CD4-positive, alpha-beta T cell (primary cell): Measurements from ENCODE around the gene PTX3. TPM values are rescaled to one million over a fixed set of nuclear protein-coding genes. Genes with fewer than 3 reads are reported as not detected.

ENCODE experiments used
- ATAC-seq: fragments of 200-7000 bp; cut with Tn5 transposase; one replicate; pipeline ENCODE4 v1.10.0; 2022; ENCODE audit warnings: mild to moderate bottlenecking; ENCODE audit not compliant: poor library complexity
- CTCF ChIA-PET: fragments of 350-600 bp; sonication (Branson Sonifier 250); formaldehyde crosslinking; loops from one replicate; lab custom pipeline; 2021; ENCODE audit warnings: antibody characterized with exemption, inconsistent platforms; lab: Charles Lee
- POLR2A ChIA-PET: fragments of 350-600 bp; sonication (Branson Sonifier 250); formaldehyde crosslinking; loops from one replicate; lab custom pipeline; 2021; ENCODE audit warnings: antibody characterized with exemption, inconsistent platforms; lab: Charles Lee
- DNase-seq, 14 experiments: peaks; one replicate each; pipeline ENCODE4 v3.0.0-alpha.2; 2013 to 2020; ENCODE audit warnings: mixed read lengths in 2 of 14
- H3K27ac ChIP-seq, 2 donors: one replicate each; pipeline versions ENCODE4 v1.5.1 to v1.7.0; 2013; ENCODE audit warnings: low read length in 2 of 2, low read depth in 1 of 2, mild to moderate bottlenecking in 1 of 2
- H3K27me3 ChIP-seq, 2 experiments: 1 replicate in 1 of 2; 2 replicates in 1 of 2; pipeline versions ENCODE4 v1.6.1 to v1.7.0; 2013; ENCODE audit warnings: low read length in 2 of 2, control low read depth in 1 of 2, mild to moderate bottlenecking in 1 of 2, moderate library complexity in 1 of 2; ENCODE audit not compliant: insufficient read depth in 2 of 2, control insufficient read depth in 1 of 2
- H3K36me3 ChIP-seq: one replicate; pipeline ENCODE4 v1.6.1; 2013; ENCODE audit warnings: low read length, control low read depth; ENCODE audit not compliant: insufficient read depth
- H3K4me1 ChIP-seq: one replicate; pipeline ENCODE4 v1.6.1; 2013; ENCODE audit warnings: low read length, control low read depth; ENCODE audit not compliant: insufficient read depth
- H3K4me3 ChIP-seq: one replicate; pipeline ENCODE4 v1.5.1; 2013; ENCODE audit warnings: mild to moderate bottlenecking, low read length, moderate library complexity
- H3K9me3 ChIP-seq, 2 experiments: 1 replicate in 1 of 2; 2 replicates in 1 of 2; pipeline versions ENCODE4 v1.6.1 to v1.7.0; 2013; ENCODE audit warnings: low read length in 2 of 2, mild to moderate bottlenecking in 2 of 2, control low read depth in 1 of 2, moderate library complexity in 1 of 2; ENCODE audit not compliant: control insufficient read depth in 1 of 2, insufficient read depth in 1 of 2
- H3K27ac Mint-ChIP-seq: one replicate; pipeline ENCODE4 v1.8.0; 2020; ENCODE audit warnings: mixed read lengths
- H3K27me3 Mint-ChIP-seq: one replicate; pipeline ENCODE4 v1.8.0; 2021; ENCODE audit warnings: mixed read lengths
- H3K36me3 Mint-ChIP-seq: one replicate; pipeline ENCODE4 v1.8.0; 2021; ENCODE audit warnings: low read depth, mixed read lengths
- H3K4me1 Mint-ChIP-seq: one replicate; pipeline ENCODE4 v1.8.0; 2021; ENCODE audit warnings: low read depth, mixed read lengths
- H3K4me3 Mint-ChIP-seq: one replicate; pipeline ENCODE4 v1.8.0; 2020; ENCODE audit warnings: mild to moderate bottlenecking, mixed read lengths
- H3K9me3 Mint-ChIP-seq: one replicate; pipeline ENCODE4 v1.8.0; 2020; ENCODE audit warnings: mixed read lengths
- CTCF ChIP-seq: fragments of 200-600 bp; IDR thresholded peaks from one replicate; pipeline ENCODE4 v1.8.0; 2022; ENCODE audit warnings: antibody characterized with exemption, mild to moderate bottlenecking
- intact Hi-C, 2 experiments: fragments of 100-400 bp; cut with DNase I in 1 of 2; cut with micrococcal nuclease in 1 of 2; formaldehyde crosslinking; loops; one replicate each; pipeline versions ENCODE4 v1.15.1 to v1.9.0; 2023 to 2025; cut with DNase I, micrococcal nuclease
- total RNA-seq, 174 experiments: library from RNA in 2 of 174; stranded (reverse) in 2 of 174; gene quantifications; one replicate each; pipeline ENCODE4 v1.2.3 and lab custom pipeline; 2021 to 2026

The PTX3 gene
- total RNA-seq, 2 experiments from 2014 or later: 0.16 to 0.34 TPM

- intact Hi-C loops: no loop called here
- Histone ChIP-seq H3K36me3 (no peaks in the 10 kb centered on the region), H3K27ac (no peak overlapping the region), H3K27me3 (no peaks in the 10 kb centered on the region), H3K9me3 (no peaks in the 10 kb centered on the region), H3K4me3 (no peak overlapping the region), H3K4me1 (no peaks in the 10 kb centered on the region)
- H3K4me1 Mint-ChIP-seq: no peaks in the 10 kb centered on the region
- no peaks in the 10 kb centered on the region for H3K27me3 Mint-ChIP-seq
- H3K36me3 Mint-ChIP-seq: no peaks in the 10 kb centered on the region
- no peak overlapping the region for H3K27ac Mint-ChIP-seq
- TF ChIP-seq CTCF: no peak
- POLR2A ChIA-PET: no interaction called here
- no peak for DNase-seq
- no peaks in the 10 kb centered on the region for H3K9me3 Mint-ChIP-seq
- no peak for ATAC-seq
- H3K4me3 Mint-ChIP-seq: no peak overlapping the region
- CTCF ChIA-PET: no interaction called here
These were observed 31.2 kb upstream of the PTX3 start for GRCh38 chr3:157405457-157405856.

- Mint-ChIP-seq H3K9me3 (no peaks in the 10 kb centered on the region), H3K27ac (no peak overlapping the region), H3K4me3 (no peak overlapping the region), H3K36me3 (no peaks in the 10 kb centered on the region), H3K27me3 (no peaks in the 10 kb centered on the region), H3K4me1 (no peaks in the 10 kb centered on the region)
- DNase-seq: no peak
- CTCF ChIA-PET: no interaction called here
- Histone ChIP-seq H3K9me3 (no peaks in the 10 kb centered on the region), H3K27ac (no peak overlapping the region), H3K4me1 (no peaks in the 10 kb centered on the region), H3K36me3 (no peaks in the 10 kb centered on the region), H3K4me3 (no peak overlapping the region), H3K27me3 (no peaks in the 10 kb centered on the region)
- intact Hi-C loops: no loop called here
- POLR2A ChIA-PET: no interaction called here
- no peak for ATAC-seq
- no peak for TF ChIP-seq CTCF
These were observed 30.3 kb upstream of the PTX3 start for GRCh38 chr3:157406394-157406793.

GRCh38 chr3:157407769-157408168 lies 28.9 kb upstream of the PTX3 start:
- Histone ChIP-seq H3K27ac (no peak overlapping the region), H3K27me3 (no peaks in the 10 kb centered on the region), H3K4me3 (no peak overlapping the region), H3K4me1 (no peaks in the 10 kb centered on the region), H3K9me3 (no peaks in the 10 kb centered on the region), H3K36me3 (no peaks in the 10 kb centered on the region)
- DNase-seq: no peak
- H3K4me3 Mint-ChIP-seq: no peak overlapping the region
- ChIA-PET POLR2A (no interaction called here), CTCF (no interaction called here)
- intact Hi-C loops: no loop called here
- no peak overlapping the region for H3K27ac Mint-ChIP-seq
- no peak for TF ChIP-seq CTCF
- no peaks in the 10 kb centered on the region for H3K4me1 Mint-ChIP-seq
- ATAC-seq: no peak
- H3K36me3 Mint-ChIP-seq: no peaks in the 10 kb centered on the region
- H3K9me3 Mint-ChIP-seq: no peaks in the 10 kb centered on the region
- no peaks in the 10 kb centered on the region for H3K27me3 Mint-ChIP-seq
